NCI-H1092 treated with DMSO at 0.1 percent for 48 hours (cell line): Measurements from ENCODE around the gene CORO7.

ENCODE experiments used
- DNase-seq: peaks from one replicate; lab custom pipeline; 2025; lab: John Stamatoyannopoulos, UW

CORO7 gene

GRCh38 chr16:4321286-4322120, 94.9 kb downstream of the CORO7 start:
- DNase-seq, result no peak

- DNase-seq, result no peak
Observed at GRCh38 chr16:4320571-4321137, 95.7 kb downstream of the CORO7 start.

DNA sequence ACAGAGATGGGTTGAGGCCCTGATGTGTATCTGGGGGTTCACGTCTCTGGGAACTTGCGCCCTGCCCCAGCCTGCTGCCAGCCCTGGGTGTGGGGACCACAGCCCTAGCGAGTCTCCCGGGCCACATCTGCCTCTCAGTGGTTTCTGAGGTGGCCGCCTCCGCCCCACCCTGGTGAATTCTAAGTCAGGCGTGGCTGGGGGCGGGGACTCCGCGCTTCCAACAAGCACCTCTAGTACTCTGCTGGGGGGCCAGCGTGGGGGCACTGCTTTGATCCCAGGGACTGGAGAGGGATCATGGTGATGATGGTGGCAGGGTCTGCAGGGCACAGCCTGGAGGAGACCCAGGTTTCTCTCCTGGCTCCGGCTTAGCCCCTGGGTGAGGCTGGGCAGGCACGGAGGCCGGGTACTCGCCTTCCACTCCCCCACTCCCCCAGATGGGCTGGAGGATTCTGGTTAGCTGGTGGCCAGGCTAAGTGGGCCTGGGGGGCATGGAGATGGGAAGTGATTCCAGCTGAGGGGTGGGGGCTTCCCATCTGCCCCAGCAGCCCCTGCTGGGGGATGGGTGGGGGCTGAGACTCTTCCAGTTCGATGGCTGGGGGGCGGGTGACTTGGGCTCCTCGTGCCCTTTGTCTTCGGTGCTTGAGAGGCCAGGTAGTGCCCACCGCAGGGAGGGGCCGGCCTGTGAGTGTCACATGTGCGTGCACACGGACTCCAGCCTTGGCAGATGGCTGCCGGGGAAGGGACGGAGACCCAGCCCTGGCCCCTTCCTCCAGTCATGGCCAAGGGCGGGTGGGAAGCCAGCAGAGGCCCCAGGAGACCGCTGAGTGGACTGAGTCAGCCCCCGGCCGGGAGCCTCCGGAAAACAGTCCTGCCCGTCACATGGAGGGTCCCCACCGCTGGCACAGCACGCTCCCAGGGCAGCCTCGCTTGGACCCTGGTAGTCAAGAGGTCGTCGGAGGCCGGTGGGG, 96.7 kb downstream of the CORO7 start:
- no peak for DNase-seq

DNA sequence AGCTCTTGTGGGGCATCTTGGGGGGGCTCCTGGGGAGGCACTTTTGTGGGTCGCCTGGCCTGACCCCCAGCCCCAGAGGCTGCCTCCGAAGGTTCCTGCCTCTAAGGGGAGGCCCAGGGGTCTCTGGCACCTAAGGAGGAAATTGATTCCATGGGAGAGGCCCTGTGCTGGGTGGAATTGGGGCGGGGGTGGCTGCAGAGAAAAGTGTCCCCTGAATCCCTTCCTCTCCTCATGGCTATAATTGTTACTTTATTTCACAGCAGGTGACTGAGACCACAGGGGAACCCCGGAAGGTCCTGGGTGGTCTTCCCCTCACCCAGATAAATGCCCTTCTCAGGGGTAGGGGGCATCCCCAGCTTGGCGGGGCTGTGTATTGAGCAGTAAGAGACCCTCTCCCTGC, 97.4 kb downstream of the CORO7 start:
- DNase-seq, result no peak

- DNase-seq, result no peak
Observed at GRCh38 chr16:4318451-4318910, 97.9 kb downstream of the CORO7 start.

- no peak for DNase-seq
Observed at GRCh38 chr16:4317532-4318450, 98.6 kb downstream of the CORO7 start.

DNA sequence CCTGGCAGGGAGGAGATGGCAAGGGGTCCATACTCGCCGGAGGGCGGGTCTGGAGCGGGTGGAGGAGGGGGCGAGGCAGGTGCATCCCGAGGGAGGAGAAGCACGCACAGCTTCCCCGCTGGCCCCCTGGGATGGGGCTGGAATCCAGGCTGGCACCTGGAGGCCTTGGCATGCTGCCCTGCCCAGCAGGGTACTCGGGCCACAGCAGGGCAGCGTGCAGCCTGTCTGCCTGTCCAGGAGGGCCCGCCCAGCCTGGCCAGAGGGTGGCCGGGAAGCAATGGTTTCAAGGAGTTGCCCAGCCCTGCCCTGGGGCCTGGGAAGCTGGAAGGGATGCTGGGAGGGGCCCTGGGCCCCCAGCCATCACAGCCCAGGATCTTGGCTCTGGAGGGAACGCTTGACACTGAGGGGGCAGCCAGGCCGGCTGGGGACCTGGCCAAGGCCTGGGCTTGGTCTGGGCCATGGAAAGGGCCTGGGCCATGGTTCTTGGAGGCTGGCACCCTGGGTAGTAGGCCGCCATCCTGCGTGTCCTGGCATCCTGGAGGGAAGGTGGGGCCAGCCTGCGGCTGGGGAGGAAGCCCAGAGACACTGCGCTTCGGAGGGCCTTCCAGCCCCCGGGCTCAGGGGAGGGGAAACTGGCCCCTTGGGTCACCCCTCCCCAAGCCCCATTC, 99.4 kb downstream of the CORO7 start:
- DNase-seq, result peak; percentile 74

DNA sequence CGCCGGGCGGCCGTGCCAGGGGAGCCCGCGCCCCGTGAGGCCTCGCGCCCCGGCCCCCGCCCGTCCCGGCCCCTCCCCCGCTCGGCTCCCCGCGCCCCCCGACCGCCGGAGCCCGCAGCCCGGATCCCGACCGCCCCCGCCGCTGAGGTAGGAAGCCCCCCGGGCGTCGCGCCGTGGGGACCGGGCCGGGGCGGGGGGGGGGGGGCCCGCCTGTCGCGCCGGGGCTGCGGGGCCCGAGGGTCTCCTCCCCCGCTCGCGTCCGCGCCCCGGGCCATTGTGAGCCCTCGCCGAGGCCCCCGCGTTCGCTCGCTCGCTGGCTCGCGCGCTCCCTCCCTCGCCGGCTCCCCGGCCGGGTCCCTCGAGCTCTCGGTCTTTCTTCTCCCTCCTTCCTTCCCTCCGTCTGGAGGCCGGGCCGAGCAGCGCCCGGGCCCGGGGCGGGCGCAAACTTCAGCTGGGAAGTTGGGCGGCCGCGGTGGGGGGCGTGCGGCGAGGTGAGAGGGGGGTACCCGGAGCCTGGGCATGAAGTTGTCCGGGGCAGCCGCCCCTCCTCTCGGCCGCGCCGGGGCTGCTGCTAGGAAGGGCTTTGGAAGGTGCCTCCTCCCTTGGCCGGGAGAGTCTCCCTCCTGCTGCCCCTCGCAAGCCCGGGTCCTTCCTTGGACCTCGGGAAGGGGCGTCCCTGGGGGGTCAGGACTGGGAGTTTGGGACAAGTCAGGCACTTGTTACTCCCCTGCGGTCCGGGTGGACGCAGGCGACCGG, 100.1 kb downstream of the CORO7 start:
- DNase-seq, result peak; percentile 63

DNA sequence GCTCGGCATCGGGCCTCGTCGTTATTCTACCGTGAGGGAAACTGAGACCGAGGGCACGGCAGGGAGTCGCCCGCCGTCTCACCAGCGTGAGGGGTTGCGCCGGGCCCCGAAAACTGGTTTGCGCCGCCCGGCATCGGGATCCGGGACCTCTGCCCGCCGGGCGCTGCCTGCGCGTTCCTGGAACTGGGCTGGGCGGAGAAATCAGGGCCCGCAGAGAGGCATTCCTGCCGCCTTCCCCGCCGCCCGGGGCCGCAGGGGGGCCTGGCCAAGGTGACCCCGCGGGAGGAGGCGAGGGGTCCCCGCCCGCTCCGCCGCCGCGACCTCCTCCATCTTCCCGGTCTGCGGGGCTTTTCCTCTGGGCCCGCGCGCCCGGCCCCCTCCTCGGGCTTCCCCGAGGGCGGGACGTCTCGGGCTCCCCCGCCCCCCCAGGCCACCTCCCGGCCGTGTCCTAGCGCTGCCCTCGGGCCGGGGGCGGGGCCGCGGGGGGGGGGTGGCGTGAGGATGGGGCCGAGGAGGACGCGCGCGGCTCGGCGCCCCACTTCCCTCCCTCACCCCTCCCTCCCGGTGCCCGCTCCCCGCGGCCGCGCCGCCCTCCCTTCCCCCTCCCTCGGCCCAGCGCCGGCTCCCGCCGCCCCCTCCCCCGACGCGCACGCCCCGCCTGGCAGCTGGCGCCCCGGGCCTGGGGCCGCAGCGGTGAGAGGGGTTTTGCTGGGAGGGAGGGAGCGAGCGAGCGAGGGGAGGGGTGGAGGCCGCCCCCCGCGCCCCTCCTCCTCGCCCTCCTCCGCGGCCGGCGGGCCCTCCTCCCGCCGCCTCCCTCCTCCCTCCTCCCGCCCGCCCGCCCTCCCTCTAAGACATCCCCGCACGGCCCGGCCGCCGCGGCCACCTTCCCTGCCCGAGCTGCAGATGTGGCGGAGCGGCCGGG, 100.9 kb downstream of the CORO7 start, which contains the start of gene GLIS2:
Gene GLIS2 (plus strand): TSS at position 882 of the 922 bp plus-strand sequence. CDS start 16,214 bp downstream, outside the sequence.
- peak; percentile 70 for DNase-seq

DNA sequence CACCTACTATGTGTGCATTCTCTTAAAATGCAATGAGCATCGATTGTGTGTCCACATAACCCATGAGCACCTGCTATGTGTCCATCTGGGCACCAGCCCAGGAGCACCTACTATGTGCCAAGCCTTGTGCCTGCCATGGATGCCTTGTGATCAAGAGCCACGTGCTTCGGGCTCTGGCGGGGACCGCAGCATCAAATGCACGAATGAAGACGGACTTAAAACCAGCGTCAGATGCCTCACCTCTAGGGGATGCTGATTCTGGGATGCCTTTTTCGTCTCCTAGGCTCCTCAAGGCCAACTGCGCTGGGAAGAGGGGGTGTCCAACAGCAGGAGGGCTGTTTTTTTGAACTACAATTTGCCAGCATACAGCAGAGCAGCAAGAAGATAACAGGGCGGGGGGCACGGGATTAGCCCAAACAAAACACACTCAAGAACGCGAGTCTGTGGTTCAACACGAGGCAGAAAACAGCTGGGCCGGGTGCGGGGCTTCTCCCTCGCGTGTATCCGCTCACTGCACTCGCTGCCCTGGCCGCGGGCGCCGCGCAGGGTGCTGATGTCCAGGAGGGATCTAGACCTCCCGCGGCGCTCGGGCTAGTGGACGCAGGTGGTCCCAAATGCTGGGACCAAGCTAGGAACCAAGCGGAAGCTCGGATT, 101.7 kb downstream of the CORO7 start:
- DNase-seq, result peak; percentile 33

DNA sequence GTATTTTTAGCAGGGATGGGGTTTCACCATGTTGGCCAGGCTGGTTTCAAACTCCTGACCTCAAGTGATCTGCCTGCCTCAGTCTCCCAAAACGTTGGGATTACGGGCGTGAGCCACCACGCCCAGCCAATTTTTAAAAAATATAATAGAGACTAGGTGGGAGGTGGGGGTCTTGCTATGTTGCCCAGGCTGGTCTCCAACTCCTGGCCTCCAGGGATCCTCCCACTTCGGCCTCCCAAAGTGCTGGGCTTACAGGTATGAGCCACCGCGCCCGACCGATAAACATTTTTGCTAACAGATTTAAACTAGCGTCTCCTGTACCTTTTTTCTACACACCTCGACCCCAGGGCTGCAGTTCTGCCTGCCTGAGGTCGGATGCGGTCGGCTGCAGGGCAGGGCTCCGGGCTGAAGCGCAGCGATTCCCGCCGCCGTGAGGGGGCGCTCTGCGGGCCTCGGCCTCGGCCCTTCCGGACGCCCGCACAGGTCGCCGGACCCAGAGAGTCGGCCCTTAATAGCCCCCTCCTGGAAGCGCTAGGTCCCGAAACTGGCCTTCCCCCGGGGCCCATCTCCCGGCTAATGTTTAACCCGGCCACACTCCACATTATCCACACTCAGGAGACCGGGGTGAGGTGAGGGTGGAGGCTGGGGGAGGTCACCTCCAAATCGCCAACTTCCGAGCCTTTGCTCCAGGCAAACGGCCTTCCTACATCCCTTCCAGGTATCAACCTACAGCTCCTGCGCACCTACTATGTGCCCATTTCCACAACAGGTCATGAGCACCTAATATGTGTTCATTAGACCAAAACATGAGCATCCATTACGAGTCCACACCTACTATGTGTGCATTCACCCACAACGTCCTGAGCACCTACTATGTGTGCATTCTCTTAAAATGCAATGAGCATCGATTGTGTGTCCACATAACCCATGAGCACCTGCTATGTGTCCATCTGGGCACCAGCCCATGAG, 102.5 kb downstream of the CORO7 start:
- no peak for DNase-seq

DNA sequence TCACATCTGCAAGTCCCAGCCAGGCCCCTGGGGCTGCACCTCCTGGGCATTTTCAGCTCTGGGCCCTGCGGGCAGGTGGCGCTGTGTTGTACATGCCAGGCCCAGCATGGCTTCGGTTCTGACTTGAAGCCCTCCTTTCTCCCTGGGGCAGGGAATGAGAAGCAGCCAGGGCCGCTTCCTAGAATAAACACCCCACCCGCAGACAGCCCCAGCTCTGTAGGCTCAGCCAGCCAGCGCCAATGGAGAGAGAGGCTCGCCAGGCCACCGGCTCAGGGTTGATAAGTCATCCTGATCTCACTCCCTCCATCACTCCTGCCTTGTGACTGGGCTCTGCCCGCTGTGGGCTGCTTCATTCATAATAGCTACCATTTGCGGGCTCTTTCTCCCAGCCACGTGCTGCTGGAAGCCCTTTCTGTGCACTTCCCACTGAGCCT, 106.5 kb downstream of the CORO7 start:
- DNase-seq, result peak; percentile 44

GRCh38 chr16:4309102-4309832, 107.1 kb downstream of the CORO7 start:
- DNase-seq, result no peak

GRCh38 chr16:4307215-4308037, 109.0 kb downstream of the CORO7 start:
- peak; percentile 79 for DNase-seq

DNA sequence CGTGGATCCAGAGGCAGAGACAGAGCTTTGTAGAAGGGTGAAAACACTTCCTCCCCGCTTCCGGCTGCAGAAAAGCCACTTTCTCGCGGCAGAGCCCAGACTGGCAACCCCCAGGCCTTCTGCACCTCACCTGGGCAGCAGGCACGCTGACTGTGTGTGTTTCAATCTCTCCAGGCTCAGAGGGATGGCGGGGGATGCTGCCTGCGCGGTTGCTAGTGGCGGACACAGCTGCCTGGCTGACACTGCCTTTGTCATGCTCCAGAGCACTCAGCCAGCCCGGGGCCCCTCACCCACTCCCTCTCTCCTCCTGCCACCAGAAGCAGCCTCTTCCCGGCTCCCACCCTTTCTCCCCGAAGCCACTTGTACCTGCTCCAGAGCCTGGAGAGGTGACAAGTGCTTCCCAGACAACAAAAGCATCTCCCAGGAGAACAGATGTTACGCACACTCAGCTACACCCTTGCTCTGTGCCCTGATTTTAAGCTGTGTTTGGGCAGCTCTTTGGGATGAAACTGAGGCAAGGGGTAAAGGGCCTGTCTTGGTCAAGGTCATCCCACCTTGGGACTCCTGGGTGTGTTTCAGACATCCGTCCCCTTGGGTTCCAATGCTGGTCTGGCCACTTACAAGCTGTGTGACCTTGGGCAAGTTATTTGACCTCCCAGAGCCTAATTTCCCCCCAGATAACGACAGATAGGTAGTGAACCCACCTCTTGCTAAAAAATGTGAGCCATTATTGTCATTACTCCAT, 109.8 kb downstream of the CORO7 start:
- DNase-seq, result peak; percentile 81
